Fibroblast of the conjunctiva (primary cell): ENCODE results near the gene CFAP251.

Source experiments
- DNase-seq: peaks from one replicate; pipeline ENCODE4 v3.0.0-alpha.2; 2010; ENCODE audit warnings: low read depth

CFAP251 gene

GRCh38 chr12:121949648-121950397, 31.4 kb downstream of the CFAP251 start:
- DNase-seq = peak; percentile 75

- DNase-seq = no peak
These were observed 34.8 kb downstream of the CFAP251 start for GRCh38 chr12:121953117-121953692.

- DNase-seq = no peak
These were observed 35.3 kb downstream of the CFAP251 start for GRCh38 chr12:121953695-121954094.

GRCh38 chr12:121955258-121956237, 37.2 kb downstream of the CFAP251 start:
- DNase-seq = no peak

- no peak for DNase-seq
These were observed 39.6 kb downstream of the CFAP251 start for GRCh38 chr12:121957861-121958515.

GRCh38 chr12:121958541-121959240, 40.3 kb downstream of the CFAP251 start:
- no peak for DNase-seq

- no peak for DNase-seq
These were observed 42.1 kb downstream of the CFAP251 start for GRCh38 chr12:121960541-121960940.

GRCh38 chr12:121961195-121961879, 42.9 kb downstream of the CFAP251 start:
- DNase-seq = no peak

- no peak for DNase-seq
These were observed 45.1 kb downstream of the CFAP251 start for GRCh38 chr12:121963341-121964018.

- DNase-seq = no peak
These were observed 46.6 kb downstream of the CFAP251 start for GRCh38 chr12:121964813-121965643.

- DNase-seq = no peak
These were observed 48.6 kb downstream of the CFAP251 start for GRCh38 chr12:121966959-121967358.

- DNase-seq = no peak
These were observed 50.5 kb downstream of the CFAP251 start for GRCh38 chr12:121968876-121969275.

GRCh38 chr12:121969726-121970125, 51.3 kb downstream of the CFAP251 start:
- no peak for DNase-seq

- no peak for DNase-seq
These were observed 52.3 kb downstream of the CFAP251 start for GRCh38 chr12:121970581-121971300.

- no peak for DNase-seq
These were observed 55.9 kb downstream of the CFAP251 start for GRCh38 chr12:121974026-121974985.

- no peak for DNase-seq
These were observed 56.6 kb downstream of the CFAP251 start for GRCh38 chr12:121975021-121975420.

GRCh38 chr12:121976950-121977349, 58.6 kb downstream of the CFAP251 start:
- DNase-seq = no peak
